ENCODE data around the gene SUGCT.
"Not testable (repeated sequence)": the region's sequence is repeated elsewhere in the genome, so short reads cannot be mapped to it uniquely, and the experiment has no call there.

Gene SUGCT

GRCh38 chr7:40268810-40269209, 134.0 kb downstream of the SUGCT start:
- DNase-seq: not testable (repeated sequence)

- no peak for DNase-seq
Measured at GRCh38 chr7:40276061-40276460, 141.3 kb downstream of the SUGCT start.

- no peak for DNase-seq
Measured at GRCh38 chr7:40279991-40280390, 145.2 kb downstream of the SUGCT start.

- no peak for DNase-seq
Measured at GRCh38 chr7:40282858-40283257, 148.1 kb downstream of the SUGCT start.

GRCh38 chr7:40283391-40283790, 148.6 kb downstream of the SUGCT start:
- DNase-seq: no peak

DNA sequence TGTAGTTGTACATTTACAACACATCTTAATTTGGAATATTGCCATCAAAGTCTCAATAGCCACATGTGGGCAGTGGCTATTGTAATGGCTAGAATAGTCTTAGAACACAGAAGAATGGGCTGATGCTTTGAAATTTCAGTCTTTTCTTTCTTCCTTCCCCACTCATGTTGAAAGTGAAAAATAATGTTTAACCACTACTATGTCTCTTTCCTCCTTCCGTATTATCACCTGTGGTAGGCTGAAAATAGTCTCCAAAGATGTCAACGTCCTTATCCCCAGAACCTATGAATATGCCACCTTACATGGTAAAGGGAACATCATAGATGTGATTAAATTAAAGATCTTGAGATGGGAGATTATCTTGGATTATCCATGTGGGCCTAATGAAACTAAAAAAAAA, 154.0 kb downstream of the SUGCT start:
- no peak for DNase-seq

GRCh38 chr7:40297741-40298311, 163.0 kb downstream of the SUGCT start:
- DNase-seq: no peak

DNA sequence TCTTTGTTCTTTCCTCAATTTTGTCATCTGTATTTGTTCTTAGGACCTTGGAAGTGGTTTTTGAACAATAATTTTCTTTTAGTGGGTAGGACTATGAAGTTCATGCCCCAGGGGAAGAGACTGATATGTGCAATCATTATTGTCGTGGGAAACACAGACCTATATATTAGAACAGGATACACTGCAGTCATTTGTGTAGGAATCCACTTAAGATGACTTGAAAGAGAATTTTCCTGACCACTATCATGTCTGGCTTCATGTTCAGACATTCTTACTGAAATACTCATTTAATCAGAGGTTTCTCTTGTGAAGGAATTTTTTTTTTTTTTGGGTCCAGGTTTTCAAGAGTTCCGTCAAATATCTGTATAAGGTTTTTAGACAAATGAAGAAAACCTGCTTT, 163.6 kb downstream of the SUGCT start:
- DNase-seq: no peak

DNA sequence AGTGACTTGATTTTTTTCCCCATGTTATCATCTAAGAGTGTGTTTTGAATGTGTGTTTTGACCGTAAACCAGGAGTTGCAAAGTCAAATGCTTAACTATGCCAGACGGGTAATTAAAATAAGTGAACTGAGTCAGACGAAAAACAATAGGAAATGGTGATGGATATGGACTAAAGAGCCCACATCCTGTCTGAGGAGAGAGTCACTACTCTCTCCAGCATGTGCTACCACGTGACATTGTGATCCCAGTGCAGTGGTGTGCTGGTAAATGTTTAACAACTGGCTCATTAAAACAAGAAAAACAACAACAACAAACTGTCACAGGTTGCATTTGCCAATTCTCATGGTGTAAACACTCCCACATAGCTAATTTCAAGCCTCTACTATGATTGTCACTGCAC, 164.3 kb downstream of the SUGCT start:
- no peak for DNase-seq

DNA sequence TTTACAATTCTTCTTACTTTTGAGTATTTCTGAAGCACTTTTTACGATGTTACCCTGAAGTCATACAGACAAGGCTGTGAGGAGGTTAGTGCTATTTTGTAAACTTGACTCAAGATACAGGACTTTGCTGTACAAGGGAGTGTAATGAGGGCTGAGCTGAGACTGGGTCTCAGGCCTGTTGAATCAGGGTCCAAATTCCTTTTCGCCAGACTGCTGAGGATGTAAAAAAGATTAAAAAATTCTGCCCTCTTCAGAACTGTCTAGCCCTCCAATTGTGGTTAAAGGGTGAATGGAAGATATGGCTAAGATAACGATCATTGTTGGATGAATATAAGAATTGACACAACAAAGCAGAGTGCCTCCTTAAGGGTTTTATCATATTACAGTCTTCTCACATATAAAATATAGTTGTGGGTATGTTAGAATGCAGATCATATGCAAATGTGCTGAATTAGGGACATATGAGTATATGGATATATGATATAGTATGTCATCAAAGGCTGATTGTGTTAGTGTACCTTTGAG, 165.4 kb downstream of the SUGCT start:
- DNase-seq: no peak

DNA sequence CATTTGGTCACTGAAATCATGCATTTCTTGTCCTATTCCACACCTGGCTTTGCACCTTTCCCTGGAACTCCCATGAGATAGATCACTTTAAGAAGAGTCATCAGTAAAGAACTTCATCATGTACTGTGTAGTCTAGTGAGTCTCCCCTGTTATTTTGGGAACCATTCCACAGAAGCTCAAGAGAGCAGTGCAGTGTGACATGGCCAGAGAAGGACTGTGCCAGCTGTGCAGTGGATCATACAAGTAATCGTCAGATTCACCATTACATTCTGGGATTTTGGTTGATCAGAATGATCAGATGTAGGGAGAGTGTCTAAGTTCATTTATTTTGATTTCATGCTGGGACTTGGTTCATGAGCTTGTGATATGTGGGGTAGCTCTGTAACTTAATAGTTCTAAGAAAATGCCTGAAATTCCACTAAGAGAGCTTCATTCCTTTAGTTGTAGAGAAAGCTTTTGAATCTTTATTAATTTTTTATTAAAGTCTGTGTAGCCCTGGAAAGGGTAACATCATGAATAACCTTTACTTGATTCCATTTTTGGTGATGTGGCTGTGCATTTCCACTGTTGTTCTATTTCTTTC, 166.8 kb downstream of the SUGCT start:
- no peak for DNase-seq

DNA sequence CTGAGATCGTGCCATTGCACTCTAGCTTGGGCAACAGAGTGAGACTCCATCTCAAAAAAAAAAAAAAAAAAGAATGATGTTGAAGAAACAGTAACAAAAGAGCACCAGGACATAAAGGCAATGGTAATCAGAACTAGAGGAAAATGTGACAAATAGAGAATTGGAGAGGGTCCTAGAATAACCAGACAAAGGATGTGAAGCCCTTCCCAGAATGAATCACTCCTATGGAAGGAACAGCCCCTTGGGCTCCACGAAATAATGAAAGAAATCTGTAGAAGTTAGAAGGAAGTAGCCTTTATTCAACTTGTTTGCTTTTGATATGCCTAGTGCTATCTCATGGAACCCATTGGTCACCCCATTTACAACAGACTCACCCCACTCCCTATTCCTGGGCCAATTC, 169.2 kb downstream of the SUGCT start:
- DNase-seq: no peak

- DNase-seq: no peak
Measured at GRCh38 chr7:40305229-40305628, 170.4 kb downstream of the SUGCT start.

DNA sequence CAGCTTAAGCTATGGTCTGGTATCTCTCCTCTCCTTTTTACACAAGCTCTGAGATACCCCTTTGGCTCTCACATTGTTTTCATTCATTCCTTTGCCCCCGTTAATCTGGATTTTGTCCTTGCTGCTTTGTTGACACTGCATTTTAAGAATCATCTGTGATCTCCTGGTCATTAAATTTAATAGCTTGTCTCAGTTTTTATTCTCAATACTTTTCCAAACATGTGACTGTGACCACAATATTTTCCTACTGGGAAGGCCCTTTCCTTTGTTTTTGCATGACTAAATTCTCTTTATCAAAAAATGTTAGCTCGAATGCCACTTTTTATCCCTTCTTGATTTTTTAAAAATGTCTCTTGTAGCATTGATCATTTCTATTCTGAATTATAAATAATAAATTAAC, 171.2 kb downstream of the SUGCT start:
- no peak for DNase-seq

GRCh38 chr7:40306596-40306995, 171.8 kb downstream of the SUGCT start:
- DNase-seq: no peak

DNA sequence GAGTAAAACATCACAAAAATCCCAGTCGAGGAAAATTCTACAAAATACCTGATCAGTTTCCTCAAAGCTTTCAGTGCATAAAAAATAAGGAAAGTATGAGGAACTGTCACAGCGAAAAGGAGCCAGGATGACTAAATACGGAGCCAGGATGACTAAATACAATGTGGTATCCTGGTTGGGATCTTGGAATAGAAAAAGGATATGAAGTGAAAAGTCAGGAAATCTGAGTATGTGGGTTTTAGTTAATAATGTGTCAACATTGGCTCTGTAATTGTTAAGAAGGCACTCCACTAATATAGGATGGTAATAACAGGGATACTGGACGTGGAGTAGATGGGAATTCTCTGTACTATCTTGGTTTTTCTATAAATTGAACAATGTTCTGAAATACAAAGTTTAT, 175.5 kb downstream of the SUGCT start:
- no peak for DNase-seq

GRCh38 chr7:40311307-40311706, 176.5 kb downstream of the SUGCT start:
- no peak for DNase-seq

GRCh38 chr7:40315277-40315676, 180.5 kb downstream of the SUGCT start:
- DNase-seq: no peak

- DNase-seq: no peak
Measured at GRCh38 chr7:40316176-40316575, 181.4 kb downstream of the SUGCT start.

GRCh38 chr7:40324914-40325313, 190.1 kb downstream of the SUGCT start:
- DNase-seq: no peak

DNA sequence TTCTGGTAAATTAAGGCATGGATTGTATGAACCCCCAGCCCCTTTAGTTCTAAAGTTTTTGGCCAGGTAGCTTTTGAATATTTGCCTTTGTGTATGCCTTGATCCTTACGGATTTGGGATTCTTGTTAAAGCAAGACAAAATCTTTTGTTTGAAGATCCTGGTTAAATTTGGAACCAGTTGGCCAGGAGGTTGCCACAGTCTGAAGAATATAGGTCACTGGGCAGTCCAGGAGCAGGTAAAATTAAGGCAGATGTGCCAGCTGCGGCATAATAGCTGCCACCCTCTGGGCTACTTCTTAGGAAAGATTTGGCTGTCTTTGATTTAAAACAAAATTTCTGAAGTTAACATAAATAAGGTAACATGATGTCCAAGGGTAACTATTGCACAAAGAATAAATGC, 192.3 kb downstream of the SUGCT start:
- DNase-seq: no peak

- DNase-seq: no peak
Measured at GRCh38 chr7:40327873-40328272, 193.1 kb downstream of the SUGCT start.

- DNase-seq: peak; percentile 65
Measured at GRCh38 chr7:40329601-40330153, 194.9 kb downstream of the SUGCT start.

DNA sequence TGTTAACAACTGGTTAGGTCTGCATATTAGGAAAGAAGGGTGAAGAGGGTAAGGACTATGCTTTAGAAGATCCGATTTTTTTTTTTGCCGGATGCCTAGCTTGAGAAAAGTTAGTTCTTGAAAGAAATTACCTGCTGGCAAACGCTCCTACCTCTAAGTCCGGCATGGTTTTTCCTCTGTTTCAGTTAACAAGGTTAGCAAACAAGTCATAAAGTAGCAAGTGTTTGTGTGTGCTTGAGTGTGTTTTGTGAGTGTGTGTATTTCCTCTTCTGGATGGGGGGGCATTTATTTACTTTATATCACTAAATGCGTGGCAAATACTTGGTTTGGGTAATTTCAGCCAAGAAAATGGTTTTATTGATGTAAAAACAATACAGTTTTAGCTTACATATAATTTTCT, 195.6 kb downstream of the SUGCT start:
- DNase-seq: no peak

GRCh38 chr7:40331915-40332314, 197.1 kb downstream of the SUGCT start:
- no peak for DNase-seq

Measured in NCI-H2171 treated with DMSO at 0.1 percent for 48 hours (cell line).